NCI-H345 treated with DMSO at 0.1 percent for 48 hours (cell line): ENCODE measurements around the gene COL5A3.
"Not testable (repeated sequence)": the region's sequence is repeated elsewhere in the genome, so short reads cannot be mapped to it uniquely, and the experiment has no call there.

Experiments used
- DNase-seq: peaks from one replicate; lab custom pipeline; 2025; ENCODE audit not compliant: unreplicated experiment; lab: John Stamatoyannopoulos, UW

COL5A3 gene

DNA sequence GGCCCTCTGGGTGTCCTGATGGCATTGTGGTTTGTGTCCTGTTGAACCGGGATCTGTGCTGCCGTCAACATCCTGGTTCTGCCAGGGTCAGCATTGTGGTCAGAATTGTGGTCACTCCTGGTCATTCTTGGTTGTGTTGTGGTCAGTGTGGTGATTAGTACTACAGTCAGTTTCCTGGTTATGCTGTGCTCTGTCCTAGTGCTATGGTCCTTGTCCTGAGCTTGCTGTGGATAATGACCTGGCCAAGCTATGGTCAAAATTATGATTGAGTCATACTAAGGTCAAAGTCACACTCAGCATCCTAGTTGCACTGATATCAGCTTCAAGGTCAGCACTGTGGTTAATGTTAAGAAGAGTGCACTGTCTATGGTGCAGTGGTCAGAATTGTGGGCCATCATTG lies 69.5 kb downstream of the COL5A3 start:
- no peak for DNase-seq

DNA sequence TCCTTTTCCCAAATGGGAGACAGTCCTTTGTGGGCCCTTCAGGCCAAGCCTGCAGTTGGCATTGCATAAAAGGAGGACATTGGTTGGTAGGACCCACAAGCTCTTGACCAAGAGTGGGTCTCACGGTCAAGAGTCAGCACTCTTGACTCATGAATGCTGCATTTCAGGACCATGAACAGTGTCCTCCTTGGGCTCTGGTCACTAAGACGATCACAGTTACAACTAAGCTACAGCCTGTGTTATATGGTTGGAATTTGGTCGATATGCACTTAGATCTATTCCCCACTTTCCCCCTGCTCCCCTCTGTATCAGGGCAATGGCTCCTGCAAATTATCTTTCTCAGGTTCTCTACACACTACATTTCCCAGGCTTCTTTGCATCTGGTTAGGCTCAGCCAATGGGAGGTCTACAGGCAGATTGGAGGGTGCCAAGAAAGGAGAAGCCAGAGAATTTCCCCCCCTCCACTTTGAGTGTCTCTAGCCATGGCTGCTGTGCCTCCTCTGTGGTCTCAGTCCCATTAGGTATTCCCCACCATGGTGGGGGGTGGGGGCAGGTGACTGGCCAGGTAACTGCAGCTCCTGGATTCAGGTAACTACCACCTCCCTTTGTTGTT lies 70.9 kb downstream of the COL5A3 start:
- no peak for DNase-seq

DNA sequence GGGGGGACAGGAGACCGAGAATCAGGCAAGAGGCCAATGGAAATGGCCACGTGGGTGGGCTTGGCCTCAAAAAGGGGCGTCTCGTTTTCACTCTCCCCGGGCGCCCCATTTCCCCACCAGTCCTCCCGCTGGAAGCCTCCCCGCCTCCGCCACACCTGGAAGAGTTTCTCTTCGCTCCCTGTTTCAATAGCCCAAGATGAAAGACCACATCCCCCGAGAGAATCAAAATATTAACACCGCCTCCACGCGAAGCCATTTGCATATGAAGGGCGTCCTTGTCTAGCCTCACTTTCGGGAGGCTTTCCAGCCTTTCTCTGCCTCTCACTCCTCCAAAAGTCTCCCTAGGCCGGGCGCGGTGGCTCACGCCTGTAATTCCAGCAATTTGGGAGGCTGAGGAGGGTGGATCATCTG lies 73.3 kb downstream of the COL5A3 start:
- DNase-seq: no peak

DNA sequence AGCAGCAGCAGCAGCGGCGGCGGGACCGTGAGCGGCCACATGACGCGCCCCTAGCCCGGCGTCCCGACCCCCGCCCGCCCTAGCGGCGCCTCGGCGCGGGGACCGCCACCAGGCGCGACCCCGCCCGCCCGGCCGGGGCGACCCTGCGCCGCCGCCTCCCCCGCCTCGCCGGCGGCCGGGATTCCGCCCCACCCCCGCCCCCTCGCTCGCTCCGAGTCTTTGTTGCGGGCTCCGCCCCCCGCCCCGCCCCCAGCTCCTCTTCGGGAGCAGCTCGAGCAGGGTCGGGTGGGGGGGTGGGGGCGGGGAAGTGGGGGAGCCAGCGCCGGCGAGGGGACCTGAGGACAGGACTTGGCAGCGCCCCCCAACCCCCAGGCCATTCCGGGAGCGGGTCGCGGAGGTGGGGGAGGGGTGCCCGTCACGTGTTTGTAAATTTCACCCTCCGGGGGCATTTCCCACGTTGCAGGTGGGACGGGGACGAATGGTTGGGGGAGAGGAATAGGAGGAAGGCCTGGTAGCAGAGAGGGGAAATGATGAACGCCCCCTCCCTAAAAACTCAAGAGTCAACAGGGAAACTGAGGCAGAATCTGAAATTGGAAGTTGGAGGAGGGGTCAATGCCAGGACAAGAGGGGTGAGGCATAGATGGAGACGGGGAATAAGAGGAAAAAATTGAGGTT lies 73.8 kb downstream of the COL5A3 start, which contains the start of gene OLFM2:
Gene OLFM2, minus strand, starts transcription at position 190 of the 675 bp plus-strand sequence. Its CDS starts 149 bp downstream, at position 41.
- no peak for DNase-seq

DNA sequence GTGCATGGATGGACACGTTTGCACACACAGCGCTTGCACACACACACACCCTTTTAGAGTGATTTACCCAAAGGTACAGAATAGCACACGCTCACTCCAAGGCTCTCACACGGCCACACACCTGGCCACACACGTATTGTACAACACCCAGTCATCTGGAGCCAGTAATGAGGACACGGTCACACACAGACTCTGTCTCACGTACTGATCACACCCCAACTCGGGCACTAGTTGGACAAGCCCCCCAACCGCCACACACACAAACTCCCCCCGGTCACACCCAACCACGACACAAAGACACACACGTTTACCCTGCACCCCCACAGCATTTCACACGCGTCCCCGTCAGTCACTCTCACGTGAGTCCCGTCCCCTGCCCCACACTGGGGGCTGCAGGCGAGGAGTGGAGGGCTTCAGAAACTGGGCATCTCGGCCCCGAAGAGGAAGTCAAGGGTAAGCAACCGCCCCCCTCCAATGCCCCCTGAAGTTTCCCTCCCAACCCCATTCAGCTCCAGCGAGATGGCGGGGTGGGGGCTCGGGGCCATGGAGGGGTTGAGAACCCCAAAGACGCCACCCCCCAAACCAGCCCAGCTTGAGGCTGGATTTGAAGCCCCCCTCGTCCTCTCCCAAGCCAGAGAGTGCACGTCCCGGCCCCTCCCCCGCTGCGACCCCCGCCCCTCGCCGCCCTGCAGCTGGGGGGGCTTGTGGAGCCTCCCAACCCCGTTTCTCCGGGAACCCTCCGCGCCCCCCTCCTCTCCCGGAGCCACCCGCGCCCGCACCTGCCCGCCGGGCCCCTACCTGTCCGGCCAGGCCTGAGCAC lies 74.6 kb downstream of the COL5A3 start:
- no peak for DNase-seq

DNA sequence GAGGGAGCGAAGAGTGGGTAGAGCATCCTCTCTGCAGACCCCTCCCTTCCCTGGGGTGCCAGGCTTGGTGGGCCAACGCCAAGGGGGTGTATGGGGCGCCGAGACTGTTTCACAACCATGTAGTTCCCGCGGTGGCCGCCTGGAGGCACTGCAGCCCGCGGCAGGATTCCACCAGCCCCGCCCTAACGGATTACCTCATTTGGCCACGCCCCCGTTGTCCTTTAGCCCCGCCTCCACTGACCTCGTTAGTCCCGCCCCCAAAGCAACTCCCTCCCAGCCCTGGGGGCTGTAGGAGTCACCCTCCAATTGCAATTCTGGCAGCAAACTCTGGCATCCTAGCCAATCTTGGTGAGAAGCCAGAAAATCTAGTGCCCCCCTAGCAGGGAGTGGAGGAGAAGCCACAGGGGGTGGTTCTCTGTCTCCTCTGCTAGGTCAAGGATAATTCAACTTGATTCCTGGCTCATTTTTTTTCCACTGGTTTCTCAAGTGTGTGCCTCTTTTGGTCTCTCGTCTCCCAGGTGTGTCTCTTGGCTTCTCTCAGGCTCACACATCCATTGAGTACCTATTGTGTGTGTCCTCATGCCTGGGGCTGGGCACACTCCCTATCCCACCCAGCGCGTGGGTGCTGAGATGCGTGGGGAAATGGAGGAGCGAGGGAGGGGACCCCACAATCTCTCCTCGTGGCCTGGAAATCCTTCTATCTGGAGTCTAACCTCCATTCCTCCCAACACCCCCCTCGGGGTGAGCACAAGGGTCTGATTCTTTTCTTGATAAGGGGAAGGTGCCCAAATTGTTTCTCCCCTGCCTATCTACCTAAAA lies 76.0 kb downstream of the COL5A3 start:
- no peak for DNase-seq

DNA sequence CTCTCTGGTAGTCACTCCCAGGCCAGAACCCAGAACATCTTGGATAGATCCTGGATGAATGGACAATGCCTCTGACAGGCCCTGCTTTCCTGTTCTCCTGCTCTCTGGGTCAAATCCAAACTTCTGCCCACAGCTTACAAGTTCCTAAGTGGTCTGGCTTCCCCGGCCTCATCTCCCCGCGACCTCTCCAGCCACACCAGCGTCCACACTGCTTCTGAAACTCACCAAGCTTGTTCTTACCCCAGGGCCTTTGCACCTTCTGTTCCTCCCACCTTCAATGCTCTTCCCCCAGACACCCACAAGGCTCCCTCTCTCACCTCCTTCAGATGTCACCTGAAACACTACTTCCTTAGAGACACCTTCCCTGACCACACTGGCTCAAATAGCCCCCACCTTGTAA lies 77.5 kb downstream of the COL5A3 start:
- no peak for DNase-seq

DNA sequence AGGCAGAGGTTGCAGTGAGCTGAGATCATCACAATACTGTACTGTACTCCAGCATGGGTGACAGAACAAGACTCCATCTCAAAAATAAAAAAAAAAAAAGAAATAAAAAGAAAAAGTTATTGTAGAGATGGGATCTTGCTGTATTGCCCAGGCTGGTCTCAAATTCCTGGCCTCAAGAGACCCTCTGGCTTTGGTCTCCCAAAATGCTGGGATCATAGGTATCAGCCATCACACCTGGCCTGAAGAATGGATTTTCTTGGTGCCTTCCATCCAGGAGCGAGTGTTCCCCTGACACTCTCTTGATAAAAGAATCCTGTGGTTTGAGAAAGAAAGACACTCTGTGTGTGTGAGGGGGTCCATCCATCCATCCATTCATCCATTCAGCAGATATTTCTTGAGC lies 78.7 kb downstream of the COL5A3 start:
- DNase-seq: no peak

DNA sequence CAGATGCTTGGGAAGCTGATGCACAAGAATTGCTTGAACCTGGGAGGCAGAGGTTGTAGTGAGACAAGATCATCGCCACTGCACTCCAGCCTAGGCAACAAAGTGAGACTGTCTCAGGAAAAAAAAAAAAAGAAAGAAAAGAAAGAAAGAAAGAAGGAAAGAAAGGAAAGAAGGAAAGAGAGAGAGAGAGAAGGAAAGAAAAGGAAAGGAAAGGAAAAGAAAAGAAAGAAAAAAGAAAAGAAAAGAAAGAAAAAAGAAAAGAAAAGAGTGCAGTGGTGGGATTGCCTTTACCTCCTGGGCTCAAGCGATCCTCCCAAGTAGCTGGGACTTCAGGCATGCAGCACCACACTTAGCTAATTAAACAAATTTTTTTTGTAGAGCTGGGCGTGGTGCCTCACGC lies 86.9 kb downstream of the COL5A3 start:
- no peak for DNase-seq

DNA sequence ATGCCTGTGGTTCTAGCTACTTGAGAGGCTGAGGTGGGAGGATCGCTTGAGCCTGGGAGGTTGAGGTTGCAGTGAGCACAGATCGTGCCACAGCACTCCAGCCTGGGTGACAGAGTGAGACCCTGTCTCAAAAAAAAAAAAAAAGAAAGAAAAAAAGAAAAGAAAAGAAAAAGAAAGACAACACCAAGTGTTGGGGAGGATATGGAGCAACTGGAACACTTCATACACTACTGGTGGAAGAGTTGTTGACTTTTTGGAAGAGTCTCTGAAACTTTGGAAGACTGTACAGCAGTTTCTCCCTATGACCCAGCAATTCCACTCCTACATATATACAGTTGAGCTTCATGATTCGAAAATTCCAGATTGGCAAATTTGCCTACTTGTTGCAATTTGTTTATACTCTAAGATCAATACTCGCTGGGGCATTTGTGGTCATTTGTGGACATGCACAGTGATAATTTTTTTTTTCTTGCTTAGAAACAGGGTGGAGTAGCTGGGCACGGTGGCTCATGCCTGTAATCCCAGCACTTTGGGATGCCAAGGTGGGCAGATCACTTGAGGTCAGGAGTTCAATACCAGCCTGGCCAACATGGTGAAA lies 87.4 kb downstream of the COL5A3 start:
- DNase-seq: not testable (repeated sequence)

DNA sequence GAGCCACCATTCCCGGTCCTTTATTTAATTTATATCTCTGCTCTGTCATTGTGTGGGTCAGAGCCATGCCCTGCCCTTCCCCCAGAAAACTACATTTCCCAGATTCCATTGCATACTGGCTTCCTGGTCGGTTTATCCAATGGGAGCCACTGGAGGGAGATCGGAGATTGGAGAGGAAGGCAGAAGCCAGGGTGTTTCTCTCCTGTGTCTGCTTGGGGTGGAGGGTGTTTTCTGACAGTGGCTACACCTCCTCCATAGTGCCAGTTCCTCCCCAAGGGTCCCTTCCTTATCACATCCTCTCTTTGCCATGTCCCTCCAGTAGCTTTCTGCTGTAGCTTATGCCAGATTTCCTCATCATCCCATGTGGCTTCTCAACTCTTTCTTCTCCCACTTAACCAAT lies 93.0 kb downstream of the COL5A3 start:
- DNase-seq: peak; percentile 9

DNA sequence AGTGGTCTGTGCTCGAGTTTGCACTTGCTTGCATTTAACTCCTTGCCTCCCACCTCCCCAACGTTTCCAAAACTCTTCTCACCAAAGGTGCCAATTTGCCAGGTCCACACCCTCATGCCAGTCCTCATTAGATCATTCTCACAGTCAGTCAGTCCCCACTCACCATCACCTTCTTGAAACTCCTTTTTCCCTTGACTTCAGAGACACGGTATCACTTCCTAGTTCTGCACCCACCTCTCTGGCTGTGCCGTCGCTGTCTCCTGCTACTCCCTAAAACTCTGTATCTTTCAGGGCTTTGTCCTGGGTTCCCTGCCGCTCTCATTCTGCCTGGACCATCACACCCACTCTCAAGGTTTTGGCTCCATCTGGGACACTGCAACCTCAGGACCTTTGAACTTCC lies 93.6 kb downstream of the COL5A3 start:
- DNase-seq: no peak

DNA sequence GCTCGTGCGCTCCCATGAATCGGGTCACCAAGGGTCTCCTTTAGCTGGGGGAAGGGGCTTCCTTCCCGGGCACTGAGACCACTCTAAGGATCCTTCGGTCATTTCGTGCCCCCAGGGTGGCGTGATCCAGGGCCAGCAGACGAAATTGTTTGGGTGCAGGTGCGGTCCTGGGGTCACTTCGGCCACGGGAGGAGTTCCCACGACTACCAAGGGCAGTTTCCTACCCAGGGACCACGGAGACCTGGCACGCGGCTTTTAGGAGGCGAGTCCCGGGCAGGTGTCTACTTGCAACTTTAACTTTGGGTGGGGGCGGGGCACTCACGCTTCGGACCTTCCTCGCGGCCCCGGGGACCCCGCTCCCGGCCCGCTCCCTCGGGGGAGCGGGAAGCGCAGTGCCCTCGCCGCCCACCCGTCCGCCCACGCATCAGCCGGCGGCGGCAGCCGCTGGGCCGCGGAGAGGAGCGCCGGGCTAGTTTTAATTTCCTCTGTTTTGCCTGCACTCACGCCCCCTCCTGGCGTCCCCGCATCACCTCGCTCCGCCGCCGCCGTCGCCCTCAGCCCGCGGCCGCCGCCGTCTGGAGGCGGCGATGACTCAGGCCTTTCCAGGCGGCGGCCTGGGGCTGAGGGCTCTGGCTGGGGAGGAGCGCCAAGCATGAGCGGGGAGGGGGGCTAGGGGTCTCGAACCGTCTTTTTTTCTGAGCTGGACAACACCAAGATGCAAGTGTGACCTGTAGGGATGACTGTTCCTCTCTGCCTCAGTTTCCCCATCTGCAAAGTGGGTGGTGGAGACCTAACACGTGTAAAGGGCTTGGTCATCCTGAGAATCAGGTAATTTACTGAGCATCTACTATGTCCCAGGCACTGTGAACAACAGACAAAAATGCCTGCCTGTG lies 95.7 kb downstream of the COL5A3 start:
- DNase-seq: peak; percentile 19

DNA sequence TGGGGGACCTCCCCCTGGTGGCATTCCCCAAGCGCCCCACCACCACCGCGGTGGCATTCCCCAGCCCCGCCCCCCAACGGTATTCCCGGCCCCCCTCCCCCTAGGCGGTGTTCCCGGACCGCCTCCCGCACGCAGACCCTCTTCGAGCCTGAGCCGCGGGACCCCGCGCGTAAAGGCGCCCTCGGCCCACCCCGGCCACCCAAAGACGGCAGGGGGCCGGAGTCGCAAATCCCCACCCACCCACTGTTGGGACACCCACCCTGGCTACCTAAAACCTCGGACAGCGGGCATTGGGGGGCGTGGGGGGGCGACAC lies 96.3 kb downstream of the COL5A3 start:
- DNase-seq: no peak

DNA sequence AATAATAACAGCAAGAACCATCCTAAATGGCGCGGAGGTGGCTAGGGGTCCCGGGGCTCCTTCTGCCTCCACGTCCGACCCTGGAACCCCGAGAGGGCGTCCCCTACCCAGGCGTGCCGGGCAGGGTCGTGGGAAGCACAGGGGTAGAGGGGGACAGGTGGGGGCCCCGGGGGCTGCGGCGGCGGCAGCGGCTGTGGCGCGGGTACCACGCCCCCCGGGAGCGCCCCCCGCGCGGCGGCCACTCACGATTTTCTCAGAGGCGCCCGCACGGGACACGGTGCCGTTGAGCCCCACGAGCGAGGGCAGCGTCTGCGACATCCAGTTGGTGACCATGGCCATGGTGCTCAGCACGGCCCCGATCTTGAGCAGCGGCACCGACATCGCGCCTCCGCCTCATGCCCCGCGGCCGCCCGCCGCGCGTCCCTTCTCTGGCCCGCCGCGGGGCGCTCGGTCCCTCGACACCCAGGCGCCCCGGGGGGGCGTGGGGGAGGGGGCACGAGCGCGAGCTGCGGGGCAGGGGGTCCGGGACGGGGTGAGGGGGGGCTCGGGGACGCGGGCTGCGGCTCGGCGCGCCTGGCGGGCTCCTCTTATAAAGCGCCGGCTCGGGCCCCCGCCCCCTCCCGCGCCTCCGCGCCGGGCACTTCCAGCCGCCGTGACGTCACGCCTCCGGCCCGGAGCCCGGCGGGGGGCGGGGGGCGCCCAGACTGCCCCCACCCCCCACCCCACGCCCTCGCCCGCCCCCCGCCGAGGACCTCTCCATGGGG lies 96.9 kb downstream of the COL5A3 start:
- no peak for DNase-seq

DNA sequence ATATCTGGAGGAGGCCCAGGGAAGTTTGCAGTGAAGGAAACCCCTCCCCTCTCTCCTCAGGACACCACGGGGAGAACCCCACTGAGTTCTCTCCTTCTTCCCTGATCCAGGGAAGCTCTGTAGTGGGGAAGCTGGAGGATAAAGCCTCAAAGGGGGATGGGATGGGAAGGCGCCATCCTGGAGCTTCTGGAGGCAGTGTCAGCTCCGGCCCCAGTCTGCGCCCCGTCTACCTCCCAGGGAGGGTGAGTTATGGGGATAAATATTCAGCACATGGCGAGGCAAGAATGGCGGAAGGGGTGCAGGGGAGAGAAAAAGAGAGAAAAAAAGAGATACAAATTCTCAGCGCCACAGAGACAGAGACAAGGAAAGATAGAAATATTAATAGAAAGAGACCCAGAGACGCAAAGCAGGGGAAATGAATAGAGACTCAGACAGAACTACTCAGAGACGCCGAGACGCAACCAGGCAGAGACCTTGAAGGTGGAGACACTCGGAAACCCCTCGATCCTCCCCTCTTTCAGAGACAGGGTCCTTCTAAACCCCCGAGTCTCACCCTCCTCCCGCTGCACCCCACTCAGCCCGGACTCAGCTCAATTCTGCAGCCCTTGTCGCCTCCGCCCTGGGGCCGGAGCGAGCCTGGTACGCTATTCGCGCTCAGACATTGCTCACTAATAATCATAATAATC lies 97.6 kb downstream of the COL5A3 start:
- no peak for DNase-seq

DNA sequence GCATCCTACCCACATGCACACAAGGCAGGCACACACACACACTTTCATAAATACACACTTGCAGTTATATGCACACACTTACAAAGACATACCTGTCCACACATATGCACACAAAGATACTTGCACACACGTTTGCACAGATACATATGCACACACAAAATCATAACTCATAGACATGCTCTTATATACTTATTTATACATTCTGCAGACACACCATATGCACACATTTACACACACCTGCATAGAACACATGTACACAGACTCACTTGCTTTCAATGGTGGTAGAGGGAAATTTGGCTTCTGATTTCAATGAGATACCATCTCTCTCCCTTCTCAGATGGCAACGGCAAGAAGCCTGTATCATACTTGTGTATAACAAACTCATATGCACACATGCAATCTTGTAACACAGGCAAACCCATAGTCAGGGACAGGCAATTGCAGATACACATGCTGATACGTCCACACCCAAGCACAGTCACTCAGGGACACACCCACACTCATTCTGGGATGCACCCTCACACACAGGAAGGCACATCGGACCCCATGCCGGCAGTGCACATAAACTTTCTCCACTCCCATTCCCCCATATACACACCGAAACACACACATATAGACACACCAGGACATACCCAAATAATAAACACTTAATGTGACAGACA lies 98.6 kb downstream of the COL5A3 start:
- no peak for DNase-seq

DNA sequence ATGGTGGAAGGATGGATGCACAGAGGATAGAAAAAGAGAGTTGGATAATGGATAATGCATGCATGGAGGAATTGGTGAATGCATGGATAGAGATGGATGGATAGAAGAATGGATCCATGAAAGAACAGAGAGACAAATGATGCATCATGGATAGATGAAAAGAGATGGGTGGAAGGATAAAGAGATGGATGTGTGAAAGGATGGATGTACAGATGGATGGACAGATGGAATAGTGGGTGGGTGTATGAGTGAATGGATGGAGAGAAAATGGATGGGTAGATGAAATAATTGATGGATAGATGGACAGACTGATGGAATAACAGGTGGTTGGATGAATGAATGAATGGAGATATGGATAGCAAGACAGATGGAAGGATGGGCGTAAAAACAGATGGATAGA lies 99.7 kb downstream of the COL5A3 start:
- no peak for DNase-seq
